Measurements from ENCODE around the gene FAM200A.
A peak's percentile ranks its signal among the peaks of the same experiment; 100 is the strongest.
"Not testable (repeated sequence)": the region's sequence is repeated elsewhere in the genome, so short reads cannot be mapped to it uniquely, and the experiment has no call there.

The FAM200A gene

GRCh38 chr7:99504281-99504602, 47.7 kb downstream of the FAM200A start:
- no peak for DNase-seq (ENCODE audit: low read depth)

GRCh38 chr7:99501236-99501635, 50.7 kb downstream of the FAM200A start:
- not testable (repeated sequence) for DNase-seq (ENCODE audit: low read depth)

GRCh38 chr7:99500637-99501009, 51.3 kb downstream of the FAM200A start:
- DNase-seq (ENCODE audit: low read depth), result no peak

- peak; percentile 76 for DNase-seq (ENCODE audit: low read depth)
Measured at GRCh38 chr7:99499721-99500636, 51.9 kb downstream of the FAM200A start, which contains the start of gene ZNF394. Gene ZNF394, minus strand, starts transcription at chr7:99500281. Its CDS starts 188 bp downstream, at chr7:99500093.

GRCh38 chr7:99499371-99499720, 52.6 kb downstream of the FAM200A start:
- no peak for DNase-seq (ENCODE audit: low read depth)

GRCh38 chr7:99498546-99498944, 53.4 kb downstream of the FAM200A start:
- no peak for DNase-seq (ENCODE audit: low read depth)

GRCh38 chr7:99497766-99498545, 54.0 kb downstream of the FAM200A start:
- DNase-seq (ENCODE audit: low read depth), result no peak
